CD4-positive, alpha-beta memory T cell (primary cell): ENCODE measurements around the gene FREM1. TPM values are rescaled to one million over a fixed set of nuclear protein-coding genes. Genes with fewer than 3 reads are reported as not detected.

ENCODE experiments used
- CTCF ChIA-PET: fragments of 350-600 bp; sonication (Branson Sonifier 250); formaldehyde crosslinking; loops from one replicate; lab custom pipeline; 2021; ENCODE audit warnings: inconsistent platforms; ENCODE audit not compliant: partially characterized antibody; lab: Charles Lee
- POLR2A ChIA-PET: fragments of 350-600 bp; sonication (Branson Sonifier 250); formaldehyde crosslinking; loops from one replicate; lab custom pipeline; 2021; ENCODE audit not compliant: partially characterized antibody; lab: Charles Lee
- DNase-seq, 5 donors: peaks; one replicate each; pipeline versions ENCODE4 v3.0.0 to v3.0.0-alpha.2; 2020 to 2022; ENCODE audit warnings: mixed read lengths in 1 of 5
- H3K27ac ChIP-seq: one replicate; pipeline ENCODE4 v1.7.0; 2013; ENCODE audit warnings: low read depth, low read length
- H3K27me3 ChIP-seq: 2 replicates; pipeline ENCODE4 v1.7.0; 2013; ENCODE audit warnings: mild to moderate bottlenecking, low read length, moderate library complexity; ENCODE audit not compliant: insufficient read depth
- H3K36me3 ChIP-seq: 2 replicates; pipeline ENCODE4 v1.7.0; 2013; ENCODE audit warnings: mild to moderate bottlenecking, low read length, moderate library complexity; ENCODE audit not compliant: insufficient read depth
- H3K4me1 ChIP-seq: 2 replicates; pipeline ENCODE4 v1.7.0; 2013; ENCODE audit warnings: mild to moderate bottlenecking, low read length, moderate library complexity; ENCODE audit not compliant: insufficient read depth
- H3K4me3 ChIP-seq, 2 donors: one replicate each; pipeline ENCODE4 v1.7.0; 2013; ENCODE audit warnings: low read length in 2 of 2, mild to moderate bottlenecking in 1 of 2
- H3K9me3 ChIP-seq, 2 donors: one replicate each; pipeline ENCODE4 v1.7.0; 2013; ENCODE audit warnings: low read length in 2 of 2, control low read depth in 1 of 2; ENCODE audit not compliant: control insufficient read depth in 1 of 2
- H3K27ac Mint-ChIP-seq, 7 donors: one replicate each; pipeline ENCODE4 v1.8.0; 2020 to 2021; ENCODE audit warnings: mixed read lengths in 7 of 7, mild to moderate bottlenecking in 6 of 7, inconsistent platforms in 3 of 7, moderate library complexity in 3 of 7
- H3K27me3 Mint-ChIP-seq, 2 donors: one replicate each; pipeline ENCODE4 v1.8.0; 2020 to 2021; ENCODE audit warnings: mixed read lengths in 2 of 2
- H3K36me3 Mint-ChIP-seq, 2 donors: one replicate each; pipeline ENCODE4 v1.8.0; 2020 to 2021; ENCODE audit warnings: mixed read lengths in 2 of 2, inconsistent platforms in 1 of 2, mild to moderate bottlenecking in 1 of 2
- H3K4me1 Mint-ChIP-seq, 4 donors: one replicate each; pipeline ENCODE4 v1.8.0; 2020 to 2021; ENCODE audit warnings: mixed read lengths in 4 of 4, mild to moderate bottlenecking in 1 of 4
- H3K4me3 Mint-ChIP-seq, 8 donors: one replicate each; pipeline ENCODE4 v1.8.0; 2020 to 2021; ENCODE audit warnings: mixed read lengths in 8 of 8, mild to moderate bottlenecking in 7 of 8, moderate library complexity in 6 of 8, inconsistent platforms in 3 of 8
- H3K9me3 Mint-ChIP-seq, 8 donors: one replicate each; pipeline ENCODE4 v1.8.0; 2020 to 2021; ENCODE audit warnings: mixed read lengths in 8 of 8, mild to moderate bottlenecking in 5 of 8, inconsistent platforms in 3 of 8, moderate library complexity in 1 of 8
- intact Hi-C: fragments of 100-400 bp; cut with micrococcal nuclease; formaldehyde crosslinking; loops from one replicate; pipeline ENCODE4 v1.15.1; 2023
- polyA plus RNA-seq, 2 donors: library from polyadenylated mRNA; unstranded; fragments of 300-500 nt; fragmentation: Illumina TruSeq; gene quantifications; one replicate each; pipeline ENCODE4 v1.2.3, GENCODE V29; 2021
- total RNA-seq, 2 experiments: library from RNA; stranded (reverse); gene quantifications; one replicate each; pipeline ENCODE4 v1.2.3, GENCODE V29; 2021

The FREM1 gene
- total and polyA plus RNA-seq, 4 experiments from 2014 or later: 0.14 TPM; not detected in 3

DNA sequence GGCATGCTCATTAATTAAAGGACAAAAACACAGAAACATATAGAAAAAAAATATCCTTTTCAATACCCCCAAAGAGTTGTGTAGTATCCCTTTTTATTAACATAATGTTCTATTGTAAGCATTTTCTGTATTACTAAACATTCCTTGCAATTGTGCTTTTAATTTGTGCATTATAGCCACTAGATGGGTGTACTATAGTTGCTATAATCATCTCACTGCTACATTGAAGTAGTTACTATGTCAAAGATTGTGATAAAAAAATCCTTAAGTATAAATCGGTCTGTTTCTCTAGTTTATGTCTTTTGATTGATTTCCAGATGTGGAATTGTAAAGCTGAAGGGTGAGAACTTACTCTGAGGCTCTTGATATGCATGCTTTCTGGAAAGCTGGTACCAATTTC, 21.4 kb downstream of the FREM1 start:
- Mint-ChIP-seq H3K27ac (no peak overlapping the region), H3K27me3 (peaks cover 0 to 2% of the 10 kb centered on the region in 2 donors), H3K36me3 (no peaks in the 10 kb centered on the region), H3K4me3 (no peak overlapping the region), H3K9me3 (peaks cover 0 to 2% (median 0%) of the 10 kb centered on the region in 8 donors), H3K4me1 (no peaks in the 10 kb centered on the region)
- no peak overlapping the region for H3K4me3 ChIP-seq
- no peaks in the 10 kb centered on the region for H3K4me1 ChIP-seq
- H3K9me3 ChIP-seq: no peaks in the 10 kb centered on the region
- ChIA-PET POLR2A (no interaction called here), CTCF (no interaction called here)
- no peak for DNase-seq
- intact Hi-C loops: no loop called here
- H3K36me3 ChIP-seq: no peaks in the 10 kb centered on the region
- H3K27me3 ChIP-seq: no peaks in the 10 kb centered on the region
- no peak overlapping the region for H3K27ac ChIP-seq

- no peaks in the 10 kb centered on the region for H3K36me3 Mint-ChIP-seq
- H3K27ac Mint-ChIP-seq: no peak overlapping the region
- CTCF ChIA-PET: no interaction called here
Observed at GRCh38 chr9:14888272-14888671, 22.0 kb downstream of the FREM1 start.

DNA sequence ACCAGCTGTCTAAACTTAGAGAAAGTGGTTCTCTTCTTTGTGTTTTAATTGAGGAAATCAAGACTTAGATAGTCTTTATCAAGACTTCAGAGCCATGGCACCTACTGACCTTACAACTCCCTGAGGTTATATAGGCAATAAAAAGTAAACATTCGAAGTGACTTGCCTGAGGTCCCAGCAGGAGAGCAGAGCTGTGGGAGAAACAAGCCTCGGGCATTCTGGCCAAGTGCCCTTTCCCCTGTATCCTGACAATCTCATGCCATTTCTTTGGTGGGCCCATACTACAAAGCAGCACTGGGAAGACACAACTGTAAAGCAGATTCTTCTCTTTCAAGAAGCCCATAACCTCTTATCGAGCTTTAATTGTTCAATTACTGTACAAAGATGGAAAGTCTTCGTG, 23.1 kb downstream of the FREM1 start:
- H3K27ac Mint-ChIP-seq: no peak overlapping the region
- ChIA-PET POLR2A (no interaction called here), CTCF (no interaction called here)
- H3K9me3 Mint-ChIP-seq: peaks cover 0 to 2% (median 0%) of the 10 kb centered on the region in 8 donors
- intact Hi-C loops: no loop called here
- Histone ChIP-seq H3K4me3 (no peak overlapping the region), H3K27me3 (no peaks in the 10 kb centered on the region), H3K36me3 (no peaks in the 10 kb centered on the region), H3K27ac (no peak overlapping the region), H3K4me1 (no peaks in the 10 kb centered on the region), H3K9me3 (no peaks in the 10 kb centered on the region)
- H3K4me1 Mint-ChIP-seq: no peaks in the 10 kb centered on the region
- no peaks in the 10 kb centered on the region for H3K36me3 Mint-ChIP-seq
- no peak for DNase-seq
- H3K4me3 Mint-ChIP-seq: no peak overlapping the region
- peaks cover 0 to 3% of the 10 kb centered on the region in 2 donors for H3K27me3 Mint-ChIP-seq

More at GRCh38 chr9:14888272-14888671, 22.0 kb downstream of the FREM1 start:
- no peaks in the 10 kb centered on the region for H3K9me3 ChIP-seq
- no peak for DNase-seq
- no peaks in the 10 kb centered on the region for H3K4me1 ChIP-seq
- intact Hi-C loops: no loop called here
- Mint-ChIP-seq H3K9me3 (peaks cover 0 to 2% (median 0%) of the 10 kb centered on the region in 8 donors), H3K4me3 (no peak overlapping the region), H3K27me3 (peaks cover 0 to 2% of the 10 kb centered on the region in 2 donors), H3K4me1 (no peaks in the 10 kb centered on the region)
- no peak overlapping the region for H3K4me3 ChIP-seq
- H3K36me3 ChIP-seq: no peaks in the 10 kb centered on the region
- POLR2A ChIA-PET: no interaction called here
- H3K27me3 ChIP-seq: no peaks in the 10 kb centered on the region
- H3K27ac ChIP-seq: no peak overlapping the region

DNA sequence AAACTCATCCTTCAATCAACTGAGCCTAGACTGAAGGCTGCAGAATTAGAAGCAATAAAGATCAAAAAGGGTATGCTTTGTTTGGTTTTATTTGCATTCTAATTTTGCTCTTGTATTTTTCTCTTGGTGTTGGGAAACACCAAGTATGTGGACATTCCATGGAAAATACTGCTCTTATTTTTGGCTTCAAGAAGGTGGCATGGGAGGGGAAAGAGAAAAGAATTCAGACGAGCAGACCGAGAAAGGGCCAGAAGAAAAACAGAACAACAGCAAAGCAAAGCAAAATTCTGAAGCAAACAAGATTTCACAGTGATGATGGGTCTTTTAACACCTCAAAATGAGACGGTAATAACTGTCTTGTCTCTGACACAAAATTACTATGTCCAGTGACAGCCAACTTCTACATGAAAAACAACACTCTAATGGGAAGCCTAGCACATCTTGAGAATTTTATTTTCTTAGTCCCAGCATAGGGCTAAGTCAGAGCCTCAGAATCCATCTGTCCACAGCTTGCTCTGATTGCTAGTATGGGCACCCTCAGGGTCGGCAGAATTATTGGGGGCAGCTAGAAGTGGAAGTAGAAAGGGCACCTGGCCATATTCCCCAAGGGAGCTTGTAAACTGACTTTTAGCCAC, 26.8 kb downstream of the FREM1 start:
- Histone ChIP-seq H3K27me3 (no peaks in the 10 kb centered on the region), H3K27ac (no peak overlapping the region), H3K4me1 (no peaks in the 10 kb centered on the region), H3K9me3 (no peaks in the 10 kb centered on the region), H3K4me3 (no peak overlapping the region), H3K36me3 (no peaks in the 10 kb centered on the region)
- no peak for DNase-seq
- Mint-ChIP-seq H3K4me1 (no peaks in the 10 kb centered on the region), H3K27me3 (peaks cover 0 to 6% of the 10 kb centered on the region in 2 donors), H3K27ac (no peak overlapping the region), H3K36me3 (no peaks in the 10 kb centered on the region), H3K4me3 (no peak overlapping the region), H3K9me3 (peaks cover 0 to 6% (median 0%) of the 10 kb centered on the region in 8 donors)
- ChIA-PET CTCF (no interaction called here), POLR2A (no interaction called here)
- intact Hi-C loops: no loop called here

- Histone ChIP-seq H3K27ac (no peak overlapping the region), H3K4me1 (no peaks in the 10 kb centered on the region), H3K4me3 (no peak overlapping the region), H3K27me3 (no peaks in the 10 kb centered on the region), H3K9me3 (no peaks in the 10 kb centered on the region), H3K36me3 (no peaks in the 10 kb centered on the region)
- H3K27ac Mint-ChIP-seq: no peak overlapping the region
- ChIA-PET POLR2A (no interaction called here), CTCF (no interaction called here)
- H3K4me1 Mint-ChIP-seq: no peaks in the 10 kb centered on the region
- H3K27me3 Mint-ChIP-seq: peaks cover 3 to 7% of the 10 kb centered on the region in 2 donors
- H3K4me3 Mint-ChIP-seq: no peak overlapping the region
- H3K9me3 Mint-ChIP-seq: peaks cover 0 to 6% (median 0%) of the 10 kb centered on the region in 8 donors
- intact Hi-C loops: no loop called here
- no peaks in the 10 kb centered on the region for H3K36me3 Mint-ChIP-seq
- DNase-seq: no peak
Observed at GRCh38 chr9:14882090-14882489, 28.1 kb downstream of the FREM1 start.

GRCh38 chr9:14881006-14881405, 29.2 kb downstream of the FREM1 start:
- no peaks in the 10 kb centered on the region for H3K4me1 ChIP-seq
- no peak for DNase-seq
- H3K9me3 ChIP-seq: no peaks in the 10 kb centered on the region
- H3K36me3 ChIP-seq: no peaks in the 10 kb centered on the region
- H3K27ac Mint-ChIP-seq: no peak overlapping the region
- H3K27me3 ChIP-seq: no peaks in the 10 kb centered on the region
- H3K27ac ChIP-seq: no peak overlapping the region
- peaks cover 3 to 9% of the 10 kb centered on the region in 2 donors for H3K27me3 Mint-ChIP-seq
- no peaks in the 10 kb centered on the region for H3K36me3 Mint-ChIP-seq
- no peak overlapping the region for H3K4me3 Mint-ChIP-seq
- intact Hi-C loops: no loop called here
- POLR2A ChIA-PET: no interaction called here
- no peak overlapping the region for H3K4me3 ChIP-seq
- H3K4me1 Mint-ChIP-seq: no peaks in the 10 kb centered on the region
- CTCF ChIA-PET: no interaction called here
- peaks cover 0 to 6% (median 0%) of the 10 kb centered on the region in 8 donors for H3K9me3 Mint-ChIP-seq

DNA sequence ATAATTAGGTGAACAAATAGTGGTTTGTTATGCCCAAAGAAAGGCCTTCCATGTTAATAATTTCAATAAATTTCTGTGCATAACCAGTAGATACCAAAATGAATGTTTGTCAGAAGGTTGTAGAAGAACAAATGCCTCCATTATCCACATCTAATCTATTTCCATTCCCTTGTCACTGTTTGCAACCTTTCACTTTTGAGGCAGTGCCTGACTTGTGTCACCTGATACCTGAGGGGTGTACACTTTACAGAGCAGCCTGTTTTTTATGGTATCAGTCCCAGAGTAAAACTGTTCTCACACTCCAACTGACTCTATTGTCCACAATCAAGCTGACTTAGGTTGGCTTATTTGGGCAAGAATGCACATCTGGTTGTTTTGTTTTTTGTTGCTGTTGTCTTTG, 40.1 kb downstream of the FREM1 start:
- intact Hi-C loops: no loop called here
- CTCF ChIA-PET: no interaction called here

More for the DNA sequence above, 40.1 kb downstream of the FREM1 start:
- DNase-seq: no peak
- peaks cover 0 to 1% of the 10 kb centered on the region in 2 donors for H3K27me3 Mint-ChIP-seq
- H3K27ac Mint-ChIP-seq: no peak overlapping the region
- no peaks in the 10 kb centered on the region for H3K4me1 Mint-ChIP-seq
- no peaks in the 10 kb centered on the region for H3K9me3 ChIP-seq
- peaks cover 0 to 8% (median 0%) of the 10 kb centered on the region in 8 donors for H3K9me3 Mint-ChIP-seq
- no peak overlapping the region for H3K4me3 Mint-ChIP-seq
- no peak overlapping the region for H3K4me3 ChIP-seq
- no peaks in the 10 kb centered on the region for H3K36me3 Mint-ChIP-seq
- H3K4me1 ChIP-seq: no peaks in the 10 kb centered on the region
- H3K27ac ChIP-seq: no peak overlapping the region
- H3K27me3 ChIP-seq: no peaks in the 10 kb centered on the region
- H3K36me3 ChIP-seq: no peaks in the 10 kb centered on the region
- POLR2A ChIA-PET: no interaction called here
